ENCODE data around the gene PID1.
"Not testable (repeated sequence)": the region's sequence is repeated elsewhere in the genome, so short reads cannot be mapped to it uniquely, and the experiment has no call there.

PID1 gene

DNA sequence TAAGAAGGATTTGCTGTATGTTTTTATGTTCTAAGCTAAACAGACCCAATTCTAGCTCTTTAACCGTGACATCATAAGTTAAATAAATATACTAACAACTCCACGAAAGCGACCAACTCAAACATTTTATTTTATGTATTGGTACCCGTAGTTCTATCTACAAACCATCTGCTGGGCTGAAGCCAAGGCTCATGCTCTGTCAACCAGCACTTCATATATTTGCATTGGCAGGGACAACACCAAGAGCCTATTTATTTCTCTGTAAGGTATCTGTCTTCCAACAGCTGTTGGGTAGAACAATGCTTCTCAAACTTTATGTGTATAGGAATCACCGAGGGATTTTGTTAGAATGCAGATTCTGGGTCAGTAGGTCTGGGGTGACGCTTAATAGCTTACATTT lies 64.5 kb downstream of the PID1 start:
- DNase-seq: no peak

DNA sequence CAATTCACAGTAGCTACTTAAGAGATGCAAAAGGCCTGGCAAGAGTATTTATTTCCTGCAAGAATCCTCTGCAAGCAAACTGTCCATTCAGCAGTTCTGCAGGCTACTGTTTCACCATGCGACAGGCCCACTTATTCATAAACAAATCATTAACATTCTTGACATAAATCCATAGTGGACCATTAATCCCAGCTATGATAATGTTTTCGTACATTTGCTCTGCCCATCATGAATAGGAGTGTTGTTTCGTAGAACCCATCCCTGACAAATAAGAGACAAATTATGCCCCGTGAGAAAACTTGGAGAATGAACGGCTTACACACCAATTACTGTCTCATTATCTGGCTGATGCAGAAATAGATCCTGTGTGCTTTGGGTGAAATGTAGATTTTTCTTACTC lies 65.4 kb downstream of the PID1 start:
- no peak for DNase-seq

DNA sequence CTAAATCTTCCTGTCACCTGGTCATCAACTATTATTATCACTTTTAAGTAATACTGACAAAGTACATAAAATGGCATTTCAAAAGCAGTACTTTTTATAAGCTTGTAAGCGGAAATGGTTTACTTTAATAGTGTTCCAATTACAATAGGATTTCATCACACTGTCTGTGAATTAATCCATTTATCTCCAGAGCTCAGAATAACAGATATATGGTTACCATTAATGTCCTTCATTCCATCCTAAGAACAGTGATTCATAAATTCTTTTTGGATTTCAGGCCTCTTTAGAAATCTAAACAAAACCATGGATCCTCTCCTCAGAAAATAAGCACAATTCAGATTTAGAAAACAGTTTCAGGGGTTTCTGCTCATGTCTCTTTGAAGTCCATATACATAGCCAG lies 68.4 kb downstream of the PID1 start:
- no peak for DNase-seq

DNA sequence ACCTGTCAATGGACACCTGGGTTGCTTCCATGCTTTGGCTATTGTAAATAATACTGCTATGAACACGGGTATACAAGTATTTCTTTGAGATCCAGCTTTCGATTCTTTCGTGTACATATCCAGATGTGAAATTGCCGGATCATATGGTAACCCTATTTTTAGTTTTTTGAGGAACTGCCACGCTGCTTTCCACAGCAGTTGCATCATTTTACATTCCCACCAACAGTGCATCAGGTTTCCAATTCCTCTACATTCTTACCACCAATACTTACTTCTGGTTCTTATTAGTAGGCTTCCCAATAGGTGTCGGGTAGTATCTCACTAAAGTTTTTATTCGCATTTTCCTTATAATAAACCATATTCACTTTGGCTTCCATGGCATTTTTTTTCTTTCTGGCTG lies 69.6 kb downstream of the PID1 start:
- DNase-seq: no peak

DNA sequence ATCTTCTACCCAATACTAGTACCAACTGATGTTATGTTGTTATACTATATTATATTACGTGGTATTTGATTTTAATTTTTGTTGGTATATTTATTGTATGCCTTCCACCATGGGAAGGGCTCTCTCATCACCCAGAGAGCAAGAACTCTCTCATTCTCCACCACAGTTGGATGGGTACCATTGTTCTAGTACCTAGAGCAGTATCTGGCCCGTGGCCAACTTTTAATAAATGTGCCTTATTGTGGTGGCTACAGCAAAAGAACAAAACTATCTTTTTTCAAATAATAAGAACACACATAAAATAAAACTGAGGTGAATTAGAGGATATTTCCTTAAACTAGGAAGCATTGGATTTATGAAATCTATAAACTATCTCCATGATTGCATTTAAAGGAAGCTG lies 71.8 kb downstream of the PID1 start:
- no peak for DNase-seq

DNA sequence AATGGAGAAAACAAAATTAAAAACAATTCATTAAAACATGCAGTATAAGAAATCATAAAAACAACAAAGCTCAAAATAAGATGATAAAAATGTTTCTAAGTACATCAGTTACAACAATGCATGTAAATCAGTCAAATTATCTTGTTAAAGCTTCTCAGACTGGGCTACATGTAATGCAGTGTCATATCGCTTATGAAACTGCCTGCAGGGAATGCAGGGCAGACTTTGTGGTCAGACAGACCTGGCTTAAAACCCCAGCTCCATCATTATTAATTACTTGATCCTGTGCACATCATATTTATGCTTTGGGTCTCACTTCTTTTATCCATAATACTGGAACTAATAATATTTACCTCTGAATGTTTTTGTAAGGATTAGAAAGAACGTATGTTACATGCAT lies 74.6 kb downstream of the PID1 start:
- DNase-seq: no peak

DNA sequence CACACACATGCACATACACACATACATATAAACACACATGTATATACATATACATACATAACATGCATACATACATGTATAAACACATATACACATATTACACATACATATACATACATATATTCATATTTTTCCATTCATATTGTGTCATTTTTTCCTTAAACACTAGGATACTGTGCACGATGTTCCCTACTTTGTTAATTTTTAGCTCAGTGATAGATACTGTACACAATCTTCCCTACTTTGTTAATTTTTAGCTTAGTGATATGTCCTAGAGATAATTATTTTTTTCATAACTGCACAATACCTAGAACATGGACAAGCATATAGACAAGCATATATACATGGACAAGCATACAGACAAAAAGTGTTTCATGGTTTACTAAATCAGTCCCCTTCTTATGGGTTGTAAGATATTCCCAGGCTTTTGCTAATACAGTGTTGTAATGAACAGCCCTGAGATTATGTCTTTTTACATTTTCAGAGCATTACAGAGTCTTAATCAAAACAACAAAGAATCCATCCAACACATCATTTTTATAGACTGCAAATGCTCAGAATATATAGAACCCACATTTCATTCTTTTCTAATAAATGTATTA lies 75.6 kb downstream of the PID1 start:
- DNase-seq: no peak

DNA sequence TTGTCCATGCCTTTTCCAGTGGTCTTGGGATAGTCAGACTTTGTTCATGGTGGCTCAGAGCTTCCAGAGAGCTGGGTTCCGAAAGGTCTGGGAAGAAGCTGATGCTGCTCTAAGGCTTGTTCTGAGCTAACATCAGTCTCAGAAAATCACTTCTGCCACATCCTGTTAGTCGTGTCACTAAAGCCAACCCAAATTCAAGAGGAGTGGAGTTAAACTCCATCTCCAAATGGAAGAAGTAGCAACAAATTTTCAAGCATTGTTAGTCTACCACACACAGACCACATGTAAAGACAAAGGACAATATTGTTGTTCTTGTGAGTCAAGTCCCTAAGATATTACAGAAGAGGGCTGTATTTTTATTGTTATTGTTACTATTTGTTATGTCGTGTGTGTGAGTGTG lies 77.8 kb downstream of the PID1 start:
- DNase-seq: no peak

DNA sequence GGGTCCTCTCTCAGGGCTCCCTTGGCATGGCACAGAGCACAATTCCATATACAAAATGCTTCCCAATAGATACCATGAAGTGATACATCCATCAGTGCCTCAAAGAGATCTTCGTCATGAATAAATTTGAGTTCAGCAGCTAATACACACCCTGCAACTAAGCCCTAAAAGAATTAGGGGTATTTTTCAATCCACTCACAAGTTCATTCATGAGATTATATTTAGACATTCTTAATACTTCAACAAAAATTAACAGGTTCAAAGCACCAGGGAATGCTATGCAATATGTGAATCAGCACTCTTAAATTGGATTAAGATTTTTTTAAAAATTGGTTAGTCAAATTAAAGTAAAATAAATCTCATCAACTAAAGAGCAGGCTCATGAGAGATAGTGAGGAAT lies 79.7 kb downstream of the PID1 start:
- DNase-seq: no peak

DNA sequence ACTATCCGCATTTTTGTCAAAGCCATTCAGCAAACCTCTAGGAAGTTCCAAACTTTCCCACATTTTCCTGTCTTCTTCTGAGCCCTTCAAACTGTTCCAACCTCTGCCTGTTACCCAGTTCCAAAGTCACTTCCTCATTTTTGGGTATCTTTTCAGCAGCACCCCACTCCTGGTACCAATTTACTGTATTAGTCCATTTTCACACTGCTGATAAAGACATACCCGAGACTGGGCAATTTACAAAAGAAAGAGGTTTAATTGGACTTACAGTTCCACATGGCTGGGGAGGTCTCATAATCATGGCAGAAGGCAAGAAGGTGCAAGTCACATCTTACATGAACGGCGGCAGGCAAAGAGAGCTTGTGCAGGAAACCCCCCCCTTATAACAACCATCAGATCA lies 84.0 kb downstream of the PID1 start:
- not testable (repeated sequence) for DNase-seq

DNA sequence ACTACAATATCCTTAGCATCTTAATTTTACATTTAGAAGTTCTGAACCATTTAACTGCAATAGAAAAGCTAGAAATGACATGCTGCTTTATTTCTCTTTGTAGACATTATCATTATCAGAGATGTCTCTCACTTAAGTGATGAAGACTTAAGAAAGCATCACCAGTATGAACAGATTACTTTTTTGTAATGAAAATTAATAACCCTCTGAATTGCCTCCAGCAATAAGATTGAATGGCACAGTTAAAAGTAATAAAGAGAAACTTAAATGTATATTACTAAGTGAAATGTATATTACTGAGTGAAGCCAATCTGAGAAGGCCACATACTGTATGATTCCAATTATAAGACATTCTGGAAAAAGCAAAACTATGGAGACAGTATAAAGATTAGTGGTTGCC lies 89.4 kb downstream of the PID1 start:
- DNase-seq: no peak

DNA sequence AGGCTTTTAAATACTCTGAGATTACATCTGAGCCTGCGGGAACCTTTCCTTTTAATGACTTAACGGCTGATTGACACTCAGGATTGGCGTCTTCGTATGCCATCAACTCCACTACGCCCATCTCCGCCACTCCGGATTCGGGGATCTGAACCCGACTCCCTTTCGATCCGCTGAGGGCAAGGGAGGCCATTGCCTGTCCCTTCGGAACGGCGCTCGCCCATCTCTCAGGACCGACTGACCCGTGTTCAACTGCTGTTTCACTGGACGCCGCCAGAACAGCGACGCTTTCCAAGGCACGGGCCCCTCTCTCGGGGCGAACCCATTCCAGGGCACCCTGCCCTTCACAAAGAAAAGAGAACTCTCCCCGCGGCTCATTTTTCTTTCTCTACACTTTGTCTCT lies 90.4 kb downstream of the PID1 start:
- DNase-seq: no peak

DNA sequence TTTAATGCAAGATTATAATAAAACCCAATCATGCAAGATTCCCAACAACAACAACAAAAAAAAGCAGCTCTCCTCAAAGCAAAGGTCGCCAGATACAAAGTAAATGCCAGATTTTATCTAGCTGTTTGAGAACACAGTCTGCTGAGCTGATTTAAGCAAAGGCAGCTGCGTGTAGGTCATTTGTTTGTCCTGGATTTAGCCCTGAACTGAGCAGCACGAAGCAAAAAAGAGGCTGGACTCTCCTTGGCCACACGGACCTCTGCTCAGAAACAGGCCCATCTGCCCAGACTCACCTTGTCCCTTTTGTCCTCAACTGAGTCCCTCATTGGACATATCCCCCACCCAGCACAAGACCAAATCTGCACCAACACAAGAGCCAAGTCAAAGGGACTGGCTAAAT lies 91.5 kb downstream of the PID1 start:
- no peak for DNase-seq

DNA sequence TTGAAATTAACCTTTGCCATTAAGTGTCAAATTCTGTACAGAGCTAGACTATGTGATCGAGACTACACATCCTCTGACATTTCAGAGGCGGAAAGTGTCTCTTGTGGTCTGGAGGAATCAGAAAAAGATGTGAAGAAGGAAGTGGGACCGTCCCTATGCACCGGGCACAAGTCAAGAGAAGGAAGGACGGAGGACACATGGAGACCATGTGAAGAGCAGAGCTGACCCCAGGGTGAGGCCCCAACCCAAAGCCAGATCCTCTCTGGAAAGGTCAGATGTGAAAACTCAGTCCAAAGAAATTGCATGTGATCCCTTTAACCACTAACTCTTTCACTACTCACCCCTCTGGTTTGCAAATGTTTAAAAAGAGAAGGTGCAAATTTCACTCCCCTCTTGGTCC lies 92.4 kb downstream of the PID1 start:
- no peak for DNase-seq

DNA sequence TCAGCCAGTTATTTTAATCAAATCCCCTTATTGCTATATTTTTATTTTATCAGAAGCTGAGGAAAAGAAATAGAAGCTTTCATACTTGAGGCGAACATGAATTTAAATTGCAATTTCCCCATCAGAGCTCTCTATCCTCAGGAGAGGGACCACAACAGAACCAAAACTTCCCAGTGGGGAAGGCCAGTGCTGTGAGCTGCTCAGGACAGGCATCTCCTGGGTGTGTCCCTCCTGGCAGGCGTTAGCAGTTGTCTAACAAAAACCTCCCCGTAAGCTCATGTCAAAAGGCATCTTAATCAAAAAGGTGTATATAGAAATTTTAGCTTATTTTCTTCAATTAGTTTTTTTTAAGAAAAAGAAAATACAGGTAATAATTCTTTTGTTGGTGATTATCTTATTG lies 93.0 kb downstream of the PID1 start:
- DNase-seq: no peak

DNA sequence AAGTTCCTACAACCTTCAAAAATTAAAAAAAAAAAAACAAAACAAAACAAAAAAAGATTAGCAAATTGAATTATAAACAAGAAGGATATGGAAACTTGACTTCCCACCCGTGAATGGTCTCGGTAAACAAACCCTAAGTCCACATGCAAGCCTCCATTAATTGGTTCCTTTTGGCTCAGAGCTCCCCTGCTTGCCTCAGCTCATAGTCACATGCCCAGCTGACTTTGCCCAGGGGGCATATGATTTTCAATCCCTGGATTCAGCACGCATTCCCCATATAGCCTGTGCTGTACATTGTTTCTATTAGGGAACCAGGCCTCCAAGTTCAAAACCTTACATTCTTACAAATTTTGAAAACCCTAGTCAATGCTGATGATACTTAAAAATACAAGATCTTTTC lies 95.0 kb downstream of the PID1 start:
- no peak for DNase-seq

DNA sequence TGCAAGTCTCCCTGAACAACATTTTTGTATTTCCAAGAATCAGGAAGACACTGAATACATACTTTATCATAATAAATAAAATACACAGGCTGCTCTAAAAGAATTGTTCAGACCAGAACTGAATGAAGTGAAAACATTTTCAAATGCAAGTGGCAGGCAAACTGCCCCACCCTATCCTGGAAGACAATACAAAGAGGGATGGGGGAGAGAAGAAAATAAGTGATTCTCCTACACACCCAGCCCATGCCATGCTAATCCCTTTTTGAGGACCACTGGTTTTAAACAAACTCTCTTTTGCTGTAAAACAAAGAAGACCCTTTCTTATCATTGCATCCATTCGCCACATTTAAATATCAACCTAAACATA lies 95.6 kb downstream of the PID1 start:
- DNase-seq: no peak

DNA sequence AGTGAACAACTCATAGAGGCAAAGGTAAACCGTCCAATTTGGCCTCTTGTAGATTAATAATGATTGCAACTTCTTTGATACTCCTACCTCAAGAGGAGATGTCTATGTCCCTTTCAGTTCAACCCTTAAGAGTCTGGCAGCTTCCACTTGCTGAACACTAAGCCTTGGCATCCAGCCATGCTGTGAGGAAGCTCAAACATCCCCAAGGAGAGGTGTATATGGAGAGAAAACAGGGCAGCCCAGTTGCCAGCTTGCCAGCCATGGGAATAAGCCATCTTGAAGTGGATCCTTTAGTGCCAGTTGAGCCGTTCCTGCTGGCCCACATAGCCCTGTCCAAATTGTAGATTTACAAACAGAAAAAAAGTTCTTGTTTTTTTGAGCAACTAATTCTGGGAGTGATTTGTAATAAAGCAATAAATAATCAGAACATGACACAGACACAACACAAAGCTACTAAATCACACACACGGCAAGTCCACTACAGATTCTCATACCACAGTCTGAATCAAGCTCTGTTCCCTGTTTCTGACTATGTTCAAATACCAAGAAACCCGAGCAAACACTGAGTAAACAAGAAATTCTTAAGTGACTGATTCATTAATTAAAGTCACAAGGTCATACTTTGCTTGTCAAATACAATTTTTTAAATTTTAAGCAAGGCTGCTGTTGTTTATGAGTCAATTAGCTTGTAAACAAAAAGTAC lies 96.1 kb downstream of the PID1 start:
- no peak for DNase-seq

DNA sequence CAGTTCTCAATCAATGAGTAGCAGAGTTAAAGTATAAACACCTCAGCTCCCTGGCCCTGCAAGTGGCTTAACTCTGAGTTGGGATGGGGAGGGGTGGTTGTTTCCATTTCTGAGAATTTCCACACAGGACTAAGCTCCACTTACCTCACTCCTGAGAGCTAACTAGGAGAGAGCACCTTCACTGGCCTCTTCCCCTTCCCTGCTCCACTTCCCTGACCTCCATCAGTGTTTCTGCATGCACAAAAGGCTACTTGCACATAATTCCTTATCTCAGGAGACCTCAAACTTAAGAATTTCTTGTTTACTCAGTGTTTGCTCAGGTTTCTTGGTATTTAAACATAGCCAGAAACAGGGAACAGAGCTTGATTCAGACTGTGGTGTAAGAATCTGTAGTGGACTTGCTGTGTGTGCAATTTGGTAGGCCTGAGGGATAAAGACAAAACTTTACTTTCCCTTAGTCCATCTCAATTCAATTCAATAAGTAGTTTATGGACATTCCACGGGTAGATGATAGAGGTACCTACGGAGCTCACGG lies 97.2 kb downstream of the PID1 start:
- no peak for DNase-seq

DNA sequence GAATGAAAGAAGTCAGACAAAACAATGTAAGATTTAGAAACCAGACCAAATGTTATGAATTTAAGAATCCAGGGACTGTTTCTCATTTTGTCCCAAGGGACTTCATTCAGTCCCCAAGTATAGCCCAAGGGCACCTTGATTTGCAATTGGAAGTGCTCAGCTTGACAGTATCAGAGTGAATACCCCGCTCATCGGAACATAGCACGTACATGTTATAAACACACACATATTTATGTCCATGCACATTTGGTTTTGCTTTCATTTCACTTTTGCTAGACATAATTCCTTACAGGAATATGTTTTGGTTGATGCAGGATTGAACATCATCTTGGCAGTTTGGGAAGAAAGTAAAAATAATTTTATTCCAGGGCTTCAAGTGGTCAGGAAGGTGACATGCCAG lies 100.2 kb downstream of the PID1 start:
- DNase-seq: no peak

DNA sequence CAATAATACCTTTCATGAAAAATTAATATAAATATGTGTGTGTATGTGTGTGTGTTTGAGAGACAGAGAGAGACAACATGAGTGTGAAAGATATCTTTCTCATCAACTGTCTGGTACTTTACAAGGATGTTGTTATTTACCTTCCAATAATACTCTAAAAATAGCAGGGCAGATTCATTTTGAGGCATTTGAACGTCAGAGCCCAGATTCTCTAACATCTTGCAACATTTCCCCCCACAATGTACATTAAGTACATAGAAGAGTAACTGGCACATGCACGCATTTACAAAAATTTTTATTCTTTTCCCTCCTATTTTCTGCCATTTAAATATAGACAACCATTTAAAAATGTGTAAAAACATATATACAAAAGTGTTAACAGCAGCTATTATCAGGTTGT lies 100.9 kb downstream of the PID1 start:
- DNase-seq: no peak

DNA sequence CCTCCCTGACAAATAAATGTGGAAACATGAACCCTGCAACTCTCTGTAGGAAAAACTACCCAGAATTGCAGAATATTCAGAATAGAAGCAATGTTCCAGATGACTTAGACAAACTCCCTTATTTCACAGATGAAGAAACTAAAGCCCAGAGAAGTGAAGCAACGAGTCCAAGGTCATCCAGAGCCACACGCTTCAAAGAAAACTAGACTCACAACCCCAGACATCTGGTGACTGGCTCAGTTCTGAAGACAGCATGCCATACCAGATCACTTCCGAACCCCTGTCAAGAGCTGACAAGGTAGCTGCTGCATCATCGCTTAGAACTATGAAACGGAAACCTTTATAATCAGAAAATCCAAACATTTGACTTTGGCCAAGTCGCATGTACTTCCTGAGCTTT lies 101.3 kb downstream of the PID1 start:
- DNase-seq: no peak

DNA sequence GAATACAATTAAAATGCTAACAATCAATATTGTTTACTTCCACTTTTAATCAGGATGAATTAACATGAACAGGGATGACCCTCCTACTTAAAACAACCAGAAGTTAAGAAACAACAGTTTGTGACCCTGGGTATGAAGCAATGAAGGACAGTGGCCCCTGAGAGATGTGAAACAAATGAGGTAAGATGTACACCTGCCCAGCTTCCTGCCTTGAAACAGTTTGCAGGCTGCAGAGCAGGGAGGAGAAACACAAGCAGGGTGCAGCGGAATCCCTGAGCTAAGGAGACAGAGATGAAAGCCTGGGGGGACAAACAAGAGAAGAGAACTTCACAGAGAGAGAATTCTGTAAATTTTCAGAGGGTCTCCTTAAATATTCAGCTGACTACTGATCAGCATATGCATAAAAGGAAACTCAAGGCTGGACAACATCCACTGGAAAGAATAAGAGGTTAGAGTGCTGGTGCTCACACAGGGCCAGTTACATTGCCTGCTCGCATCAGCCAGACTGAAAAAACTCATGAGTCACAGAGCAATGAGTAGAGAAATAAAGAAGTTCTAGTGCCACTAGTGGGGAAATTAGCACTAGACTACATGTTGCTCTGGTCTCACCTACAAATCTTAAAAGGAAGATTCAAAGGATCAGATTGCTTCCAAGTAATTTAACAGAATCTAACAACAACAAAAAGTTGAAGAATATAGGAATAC lies 106.4 kb downstream of the PID1 start:
- DNase-seq: no peak

DNA sequence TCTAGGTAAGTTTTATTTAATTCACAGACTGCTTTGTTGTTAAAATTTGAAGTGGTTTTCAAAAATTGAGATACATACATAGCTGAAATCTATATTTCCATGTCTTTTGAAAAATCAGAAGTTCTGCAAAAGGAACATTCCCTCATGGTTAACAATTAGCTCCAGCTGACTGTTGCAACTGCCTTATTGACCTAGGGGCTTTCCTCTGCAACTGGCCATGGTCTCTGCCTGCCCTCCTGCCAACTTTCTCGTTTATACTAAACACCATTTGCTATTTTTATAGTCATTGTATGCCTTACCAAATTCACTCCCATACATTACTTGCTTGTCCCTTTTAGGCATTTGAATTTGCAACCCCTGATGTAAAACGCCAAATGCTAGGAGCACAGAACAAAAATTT lies 107.2 kb downstream of the PID1 start:
- DNase-seq: no peak

DNA sequence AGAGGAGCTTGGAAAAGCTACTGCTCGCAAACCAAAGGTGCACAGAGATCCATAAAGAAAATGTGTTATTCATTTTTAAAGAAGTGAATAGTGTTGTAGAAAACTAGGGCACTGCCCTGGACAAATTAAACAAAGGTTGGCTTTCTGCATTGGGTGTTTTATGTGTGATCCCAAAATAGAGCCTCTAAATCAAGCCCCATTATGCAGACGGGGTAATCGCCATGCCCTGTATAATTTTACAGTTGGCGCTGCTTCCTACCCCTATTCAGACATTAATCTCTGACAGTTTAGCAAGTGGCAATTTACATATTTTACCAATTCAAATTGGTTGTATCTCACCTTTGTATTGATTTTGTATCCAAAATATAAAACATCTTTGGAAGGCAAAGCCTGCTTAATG lies 109.1 kb downstream of the PID1 start:
- no peak for DNase-seq
